Sigmoid colon (tissue), 7 donors: ENCODE data around the gene MEGF6. TPM values are rescaled to one million over a fixed set of nuclear protein-coding genes. Genes with fewer than 3 reads are reported as not detected.

Experiments used
- DNase-seq: peaks from one replicate; pipeline ENCODE4 v3.0.0-alpha.2; 2019
- H3K27ac ChIP-seq, 4 donors: fragments of 200-600 bp; sonication (generic); one replicate each; pipeline ENCODE4 v1.5.1; 2016 to 2019; ENCODE audit warnings: mild to moderate bottlenecking in 1 of 4
- H3K27me3 ChIP-seq, 3 donors: fragments of 200-600 bp; sonication (generic); one replicate each; pipeline ENCODE4 v1.5.1; 2019; ENCODE audit warnings: mild to moderate bottlenecking in 1 of 3
- H3K36me3 ChIP-seq, 4 donors: fragments of 200-600 bp; sonication (generic); one replicate each; pipeline ENCODE4 v1.5.1; 2016 to 2019
- H3K4me1 ChIP-seq, 4 donors: fragments of 200-600 bp; sonication (generic); one replicate each; pipeline ENCODE4 v1.5.1; 2017 to 2019
- H3K4me3 ChIP-seq, 4 donors: fragments of 200-600 bp; sonication (generic); one replicate each; pipeline ENCODE4 v1.5.1; 2017 to 2019; ENCODE audit warnings: mild to moderate bottlenecking in 2 of 4, moderate library complexity in 1 of 4
- H3K9me3 ChIP-seq, 4 donors: fragments of 200-600 bp in 3 of 4; sonication (generic) in 3 of 4; one replicate each; pipeline versions ENCODE4 v1.5.1 to v1.6.1; 2013 to 2019
- EP300 ChIP-seq, 4 donors: sonication (generic); formaldehyde crosslinking; IDR thresholded peaks; one replicate each; pipeline ENCODE4 v1.6.1; 2017; ENCODE audit warnings: antibody characterized with exemption in 4 of 4
- POLR2A ChIP-seq, 2 donors: fragments of 450-650 bp; IDR thresholded peaks; one replicate each; pipeline ENCODE4 v1.6.1; 2016; ENCODE audit warnings: antibody characterized with exemption in 2 of 2, mild to moderate bottlenecking in 2 of 2, moderate library complexity in 2 of 2
- POLR2AphosphoS5 ChIP-seq, 4 donors: sonication (generic); formaldehyde crosslinking; IDR thresholded peaks; one replicate each; pipeline ENCODE4 v1.6.1; 2017; ENCODE audit warnings: antibody characterized with exemption in 4 of 4
- WGBS, 2 donors: extraction: QIAGEN DNeasy Blood & Tissue Kit; methylation state at CpG; one replicate each; pipeline ENCODE4 v1.1.7; 2013; 5-methylcytosine and 5-hydroxymethylcytosine counted together
- intact Hi-C: fragments of 100-400 bp; cut with DNase I; formaldehyde crosslinking; loops from one replicate; pipeline ENCODE4 v1.15.1; 2023
- polyA plus RNA-seq, 3 donors: library from polyadenylated mRNA; stranded (reverse); fragments of 200-250 nt; gene quantifications; one replicate each; pipeline ENCODE4 v1.2.3, GENCODE V29; 2013
- total RNA-seq, 4 donors: library from RNA; depleted of rRNA; stranded (reverse); fragments of >200 nt; gene quantifications; one replicate each; pipeline ENCODE4 v1.1.0, GENCODE V29; 2016
- TF ChIP-seq, protein P1 (sequence below), 4 experiments: fragments of 450-650 bp in 3 of 4; fragments of 200-600 bp in 1 of 4; IDR thresholded peaks; one replicate each; pipeline ENCODE4 v1.5.1; 2016 to 2019; ENCODE audit warnings: antibody characterized with exemption in 4 of 4, mild to moderate bottlenecking in 3 of 4, moderate library complexity in 2 of 4
- donor health status: healthy with polysubstance abuse.
- donor health status: Bipolar disorder and iron deficiency.
- donor health status: healthy.

Gene MEGF6
- total and polyA plus RNA-seq, 7 donors: 2.4 to 31.9 (median 7.8) TPM; not detected in 1

DNA sequence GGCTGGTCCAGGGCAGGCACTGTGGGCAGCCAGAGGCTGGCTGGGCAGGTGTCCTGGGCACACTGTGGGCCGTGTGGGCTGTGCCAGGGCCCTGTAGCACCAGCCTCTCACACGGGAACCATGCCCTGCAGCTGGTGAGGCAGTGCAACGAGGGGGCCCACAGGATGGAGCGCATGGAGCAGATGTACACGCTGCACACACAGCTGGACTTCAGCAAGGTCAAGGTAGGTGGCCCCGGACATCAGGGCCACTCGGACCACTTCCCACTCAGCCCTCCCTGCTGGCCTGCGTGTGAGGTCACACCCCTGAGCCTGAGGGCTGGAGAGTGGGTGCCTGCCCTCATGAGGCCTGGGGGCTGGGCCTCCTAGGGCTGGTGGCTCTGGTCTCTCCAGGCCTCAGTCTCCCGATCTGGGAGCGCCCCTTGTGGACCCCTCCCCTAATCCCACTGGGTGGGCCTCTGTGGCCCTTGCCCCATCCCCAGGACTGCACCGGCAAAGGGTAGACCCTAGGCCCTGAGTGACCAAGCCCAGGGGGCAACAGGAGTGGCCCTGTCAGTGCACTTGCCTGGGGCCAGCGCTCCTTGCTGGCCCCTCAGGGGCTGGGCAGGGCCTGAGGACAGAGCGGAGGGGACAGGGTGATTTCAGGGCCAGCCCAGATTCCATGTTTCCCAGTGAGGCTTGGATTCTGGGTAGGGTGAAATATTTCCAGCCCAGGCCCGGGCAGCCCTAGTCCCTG, 135.3 kb downstream of the MEGF6 start:
- no peaks in the 10 kb centered on the region for H3K9me3 ChIP-seq
- intact Hi-C loops: no loop called here
- WGBS, 2 donors: 91 to 92% methylated on average over 14 of the region's 14 CpGs
- H3K27ac ChIP-seq: no peak overlapping the region
- no peak for TF ChIP-seq POLR2AphosphoS5 (IDR thresholded peaks at IDR 0.05)
- no peak for DNase-seq
- H3K4me1 ChIP-seq: peaks cover 0 to 9% (median 3%) of the 10 kb centered on the region in 4 donors
- no peak overlapping the region for H3K4me3 ChIP-seq
- H3K36me3 ChIP-seq: no peaks in the 10 kb centered on the region
- H3K27me3 ChIP-seq: peaks cover 0 to 27% (median 0%) of the 10 kb centered on the region in 3 donors

DNA sequence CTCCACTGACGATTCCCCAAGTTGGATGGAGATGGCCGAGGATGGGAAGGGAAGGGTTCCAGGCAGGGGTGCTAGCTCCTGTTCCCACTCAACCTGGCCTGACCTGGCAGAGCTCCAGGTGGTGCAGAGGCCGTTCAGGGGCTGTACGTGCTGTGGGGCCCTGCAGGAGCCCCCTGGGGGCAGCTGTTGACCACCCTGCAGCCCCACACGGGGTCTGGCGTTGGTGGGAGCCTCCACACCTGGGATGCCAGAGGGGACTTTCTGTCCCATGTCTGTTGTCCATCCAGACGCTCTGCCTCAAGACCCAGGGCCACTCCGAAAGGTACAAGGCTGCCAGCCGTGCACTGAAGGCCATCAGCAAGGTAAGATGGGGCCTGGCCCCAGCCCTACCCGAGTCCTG, 136.9 kb downstream of the MEGF6 start:
- peaks cover 0 to 28% (median 0%) of the 10 kb centered on the region in 3 donors for H3K27me3 ChIP-seq

DNA sequence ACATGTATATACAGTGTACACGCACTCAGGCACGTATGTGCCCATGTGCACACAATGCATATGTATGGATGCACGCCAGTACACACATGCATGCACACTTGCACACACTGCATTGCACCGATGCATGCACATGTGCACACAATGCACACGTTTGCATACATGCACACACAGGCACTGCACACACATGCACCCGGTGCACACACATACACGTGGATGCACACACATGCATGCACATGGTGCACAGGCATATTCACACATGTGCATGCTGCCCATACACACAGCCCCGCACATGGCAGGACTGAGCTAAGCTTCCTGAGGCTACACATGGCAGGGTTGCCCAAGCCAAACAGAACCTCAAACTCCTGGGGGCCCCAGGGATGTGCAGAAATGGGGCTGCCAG, 137.3 kb downstream of the MEGF6 start:
- Histone ChIP-seq H3K27ac (no peak overlapping the region), H3K27me3 (peaks cover 0 to 29% (median 0%) of the 10 kb centered on the region in 3 donors)

More for the DNA sequence above, 136.9 kb downstream of the MEGF6 start:
- Histone ChIP-seq H3K9me3 (no peaks in the 10 kb centered on the region), H3K36me3 (no peaks in the 10 kb centered on the region), H3K4me1 (peaks cover 0 to 9% (median 3%) of the 10 kb centered on the region in 4 donors), H3K27ac (no peak overlapping the region), H3K4me3 (no peak overlapping the region)
- no peak for TF ChIP-seq POLR2A (IDR thresholded peaks at IDR 0.05)
- TF ChIP-seq, protein P1, sequence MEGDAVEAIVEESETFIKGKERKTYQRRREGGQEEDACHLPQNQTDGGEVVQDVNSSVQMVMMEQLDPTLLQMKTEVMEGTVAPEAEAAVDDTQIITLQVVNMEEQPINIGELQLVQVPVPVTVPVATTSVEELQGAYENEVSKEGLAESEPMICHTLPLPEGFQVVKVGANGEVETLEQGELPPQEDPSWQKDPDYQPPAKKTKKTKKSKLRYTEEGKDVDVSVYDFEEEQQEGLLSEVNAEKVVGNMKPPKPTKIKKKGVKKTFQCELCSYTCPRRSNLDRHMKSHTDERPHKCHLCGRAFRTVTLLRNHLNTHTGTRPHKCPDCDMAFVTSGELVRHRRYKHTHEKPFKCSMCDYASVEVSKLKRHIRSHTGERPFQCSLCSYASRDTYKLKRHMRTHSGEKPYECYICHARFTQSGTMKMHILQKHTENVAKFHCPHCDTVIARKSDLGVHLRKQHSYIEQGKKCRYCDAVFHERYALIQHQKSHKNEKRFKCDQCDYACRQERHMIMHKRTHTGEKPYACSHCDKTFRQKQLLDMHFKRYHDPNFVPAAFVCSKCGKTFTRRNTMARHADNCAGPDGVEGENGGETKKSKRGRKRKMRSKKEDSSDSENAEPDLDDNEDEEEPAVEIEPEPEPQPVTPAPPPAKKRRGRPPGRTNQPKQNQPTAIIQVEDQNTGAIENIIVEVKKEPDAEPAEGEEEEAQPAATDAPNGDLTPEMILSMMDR (IDR thresholded peaks at IDR 0.05): no peak
- no peak for TF ChIP-seq EP300 (IDR thresholded peaks at IDR 0.05)
- intact Hi-C loops: no loop called here
- DNase-seq: no peak
- WGBS, 2 donors: 71 to 72% methylated on average over 10 of the region's 10 CpGs

DNA sequence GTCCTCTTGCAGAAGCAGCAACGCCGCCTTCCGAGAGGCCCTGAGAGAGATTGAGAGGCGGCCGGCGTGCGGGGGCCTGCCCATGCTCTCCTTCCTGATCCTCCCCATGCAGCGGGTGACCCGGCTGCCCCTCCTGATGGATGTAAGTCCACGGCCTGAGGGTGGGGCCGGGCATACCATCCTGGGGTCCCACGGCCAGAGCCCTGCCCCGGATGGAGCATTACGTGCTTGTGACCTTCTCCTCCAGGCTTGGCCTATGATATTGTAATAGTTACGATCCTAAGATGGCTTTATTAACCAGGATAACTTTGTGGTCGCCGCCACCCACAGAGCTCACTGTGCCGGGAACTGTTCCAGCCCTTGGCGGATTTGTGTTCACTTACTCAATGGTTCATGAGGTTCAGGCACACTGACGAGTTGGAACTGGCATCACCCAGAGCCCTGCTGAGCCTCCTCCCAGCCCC, 137.9 kb downstream of the MEGF6 start:
- H3K4me1 ChIP-seq: peaks cover 0 to 9% (median 3%) of the 10 kb centered on the region in 4 donors
- intact Hi-C loops: no loop called here
- TF ChIP-seq EP300 (IDR thresholded peaks at IDR 0.05) (no peak), POLR2AphosphoS5 (IDR thresholded peaks at IDR 0.05) (no peak), POLR2A (IDR thresholded peaks at IDR 0.05) (no peak)
- TF ChIP-seq, protein P1 (IDR thresholded peaks at IDR 0.05): no peak
- 79 to 82% methylated on average over 20 of the region's 20 CpGs for WGBS, 2 donors
- H3K36me3 ChIP-seq: no peaks in the 10 kb centered on the region
- no peak for DNase-seq
- no peak overlapping the region for H3K4me3 ChIP-seq
- no peak overlapping the region for H3K27ac ChIP-seq
- no peaks in the 10 kb centered on the region for H3K9me3 ChIP-seq
- H3K27me3 ChIP-seq: peaks cover 0 to 33% (median 0%) of the 10 kb centered on the region in 3 donors

More for the DNA sequence above, 137.3 kb downstream of the MEGF6 start:
- H3K4me3 ChIP-seq: no peak overlapping the region
- peaks cover 0 to 9% (median 3%) of the 10 kb centered on the region in 4 donors for H3K4me1 ChIP-seq
- TF ChIP-seq EP300 (IDR thresholded peaks at IDR 0.05) (no peak), POLR2AphosphoS5 (IDR thresholded peaks at IDR 0.05) (no peak)
- no peaks in the 10 kb centered on the region for H3K36me3 ChIP-seq
- H3K9me3 ChIP-seq: no peaks in the 10 kb centered on the region
- intact Hi-C loops: no loop called here
- DNase-seq: no peak
- 95% methylated on average over 8 of the region's 8 CpGs for WGBS, 2 donors

DNA sequence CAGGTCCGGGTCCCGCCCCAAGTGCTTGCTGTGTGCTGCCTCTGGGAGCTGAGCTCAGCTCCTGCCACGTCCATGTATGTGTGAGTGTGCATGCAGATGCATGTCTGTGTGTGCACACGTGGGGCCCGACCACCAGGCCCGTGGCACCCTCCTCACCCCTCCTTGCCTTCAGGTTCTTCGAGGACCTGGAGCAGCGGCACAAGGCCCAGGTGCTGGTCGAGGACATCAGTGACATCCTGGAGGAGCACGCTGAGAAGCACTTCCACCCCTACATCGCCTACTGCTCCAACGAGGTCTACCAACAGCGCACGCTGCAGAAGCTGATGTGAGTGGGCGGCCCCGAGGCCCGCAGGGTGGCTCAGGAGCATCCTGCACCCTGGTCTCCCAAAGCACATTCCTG, 138.4 kb downstream of the MEGF6 start:
- no peaks in the 10 kb centered on the region for H3K36me3 ChIP-seq
- 91 to 92% methylated on average over 17 of the region's 17 CpGs for WGBS, 2 donors
- no peak for DNase-seq
- no peak overlapping the region for H3K27ac ChIP-seq
- H3K4me1 ChIP-seq: peaks cover 0 to 9% (median 3%) of the 10 kb centered on the region in 4 donors
- H3K9me3 ChIP-seq: no peaks in the 10 kb centered on the region
- no peak for TF ChIP-seq POLR2A (IDR thresholded peaks at IDR 0.05)
- TF ChIP-seq, protein P1 (IDR thresholded peaks at IDR 0.05): no peak
- TF ChIP-seq POLR2AphosphoS5 (IDR thresholded peaks at IDR 0.05): no peak
- peaks cover 0 to 34% (median 0%) of the 10 kb centered on the region in 3 donors for H3K27me3 ChIP-seq
- intact Hi-C loops: no loop called here
- H3K4me3 ChIP-seq: no peak overlapping the region
